Endothelial cell of umbilical vein (primary cell): ENCODE results near the gene IL4I1. TPM values are rescaled to one million over a fixed set of nuclear protein-coding genes. Genes with fewer than 3 reads are reported as not detected.

ENCODE experiments used
- BruUV-seq: library from RNA; stranded (reverse); fragments of 400-500 nt; replicated peaks from 2 replicates; lab custom pipeline; 2021; lab: Mats Ljungman, UMichigan
- CTCF ChIA-PET: fragments of 300-600, 350-600 bp; sonication (Branson Sonifier 250); formaldehyde crosslinking; loops from one replicate; lab custom pipeline; 2021; ENCODE audit warnings: antibody characterized with exemption, inconsistent platforms; lab: Charles Lee
- POLR2A ChIA-PET: fragments of 300-600, 350-600 bp; sonication (Branson Sonifier 250); formaldehyde crosslinking; loops from one replicate; lab custom pipeline; 2021; ENCODE audit warnings: antibody characterized with exemption, inconsistent platforms; lab: Charles Lee
- DNase-seq: peaks from one replicate; pipeline ENCODE4 v3.0.0-alpha.2; 2011; ENCODE audit warnings: low read depth, low spot score
- FAIRE-seq: peaks from 2 replicates; lab custom pipeline; 2011; peaks lifted over from hg19 to GRCh38; lab: Jason Lieb, UNC
- H2AFZ ChIP-seq: 2 replicates; pipeline ENCODE4 v1.6.0; 2012; ENCODE audit warnings: low read depth, low read length, control low read depth, inconsistent platforms
- H3K27ac ChIP-seq: 2 replicates; pipeline ENCODE4 v1.5.1; 2011; ENCODE audit warnings: low read depth, mild to moderate bottlenecking, control low read depth, low read length, moderate library complexity; ENCODE audit not compliant: insufficient read depth
- H3K27me3 ChIP-seq, 2 experiments: 2 replicates each; pipeline versions ENCODE4 v1.6.0 to v1.6.1; 2011; ENCODE audit warnings: low read length in 2 of 2, mixed read lengths in 1 of 2; ENCODE audit not compliant: control insufficient read depth in 2 of 2, insufficient read depth in 2 of 2
- H3K36me3 ChIP-seq, 2 experiments: 2 replicates in 1 of 2; 3 replicates in 1 of 2; pipeline ENCODE4 v1.5.1; 2011; ENCODE audit warnings: low read length in 2 of 2, mild to moderate bottlenecking in 1 of 2, moderate library complexity in 1 of 2; ENCODE audit not compliant: control insufficient read depth in 2 of 2, insufficient read depth in 2 of 2; ENCODE audit errors: extremely low read depth in 1 of 2
- H3K4me1 ChIP-seq: 3 replicates; pipeline ENCODE4 v1.5.1; 2011; ENCODE audit warnings: mild to moderate bottlenecking, low read length; ENCODE audit not compliant: control insufficient read depth, insufficient read depth; ENCODE audit errors: extremely low read depth
- H3K4me2 ChIP-seq: 2 replicates; pipeline ENCODE4 v1.6.1; 2011; ENCODE audit warnings: low read length, control low read depth, mixed read lengths; ENCODE audit not compliant: insufficient read depth
- H3K4me3 ChIP-seq, 3 experiments: fragments of 200-600 bp in 1 of 3; sonication (generic), shearing (Covaris generic) in 1 of 3; replicated peaks in 1 of 3; 2 replicates each; pipeline ENCODE4 v1.5.1; 2011 to 2016; ENCODE audit warnings: control low read depth in 3 of 3, low read length in 3 of 3, mild to moderate bottlenecking in 2 of 3, inconsistent platforms in 1 of 3, low read depth in 1 of 3, moderate library complexity in 1 of 3; ENCODE audit not compliant: insufficient read depth in 1 of 3
- H3K79me2 ChIP-seq: 2 replicates; pipeline ENCODE4 v1.6.0; 2012; ENCODE audit warnings: low read length, inconsistent platforms; ENCODE audit not compliant: control insufficient read depth, insufficient read depth
- H3K9ac ChIP-seq: replicated peaks from 2 replicates; pipeline ENCODE3; 2011; ENCODE audit warnings: low read length, control low read depth; ENCODE audit not compliant: insufficient read depth; ENCODE audit errors: extremely low read depth
- H3K9me1 ChIP-seq: replicated peaks from 3 replicates; pipeline ENCODE4 v1.6.0; 2011; ENCODE audit warnings: mild to moderate bottlenecking, low read length; ENCODE audit not compliant: control insufficient read depth, insufficient read depth; ENCODE audit errors: extremely low read depth
- H3K9me3 ChIP-seq: replicated peaks from 2 replicates; pipeline ENCODE4 v1.5.1; 2012; ENCODE audit warnings: low read length, inconsistent platforms; ENCODE audit not compliant: control insufficient read depth, insufficient read depth
- H4K20me1 ChIP-seq: replicated peaks from 2 replicates; pipeline ENCODE3; 2011; ENCODE audit warnings: mild to moderate bottlenecking, low read length; ENCODE audit not compliant: control insufficient read depth, insufficient read depth; ENCODE audit errors: extremely low read depth
- EZH2 ChIP-seq: IDR thresholded peaks from 2 replicates; pipeline ENCODE4 v1.6.1; 2012; ENCODE audit warnings: borderline replicate concordance, low read depth, mild to moderate bottlenecking, moderate library complexity, low read length, inconsistent platforms; ENCODE audit not compliant: severe bottlenecking
- FOS ChIP-seq: IDR thresholded peaks from 2 replicates; pipeline ENCODE4 v1.6.1; 2011; ENCODE audit warnings: mild to moderate bottlenecking, low read length, moderate library complexity, borderline replicate concordance; ENCODE audit not compliant: insufficient read depth
- GATA2 ChIP-seq: IDR thresholded peaks from 2 replicates; pipeline ENCODE4 v1.7.0; 2011; ENCODE audit warnings: low read depth, mild to moderate bottlenecking, moderate library complexity, mixed read lengths, low read length; ENCODE audit not compliant: insufficient read length, insufficient read depth
- JUN ChIP-seq: IDR thresholded peaks from 2 replicates; pipeline ENCODE4 v1.6.1; 2011; ENCODE audit warnings: borderline replicate concordance, low read depth; ENCODE audit not compliant: insufficient read length, insufficient read depth
- MYC ChIP-seq: IDR thresholded peaks from one replicate; pipeline ENCODE4 v1.6.1; 2011; ENCODE audit warnings: mild to moderate bottlenecking, low read depth, low read length
- POLR2A ChIP-seq: IDR thresholded peaks from 2 replicates; pipeline ENCODE4 v1.6.1; 2012; ENCODE audit warnings: low read depth, mild to moderate bottlenecking, control low read depth, low read length
- POLR2AphosphoS5 ChIP-seq: IDR thresholded peaks from 2 replicates; pipeline ENCODE4 v1.6.1; 2012; ENCODE audit warnings: low read depth, mild to moderate bottlenecking, control low read depth, low read length, moderate library complexity; ENCODE audit not compliant: insufficient read depth
- dilution Hi-C: fragments of 300-500 bp; cut with MboI; formaldehyde crosslinking; loops from one replicate; pipeline ENCODE4 v1.15.0; 2019; ENCODE audit warnings: low sequenced_read_pairs; ENCODE audit not compliant: extremely low pct_ligation_motif_present
- intact Hi-C: fragments of 100-400 bp; cut with micrococcal nuclease; formaldehyde crosslinking; loops from one replicate; pipeline ENCODE4 v1.10.0; 2022
- polyA plus RNA-seq, 4 experiments: library from polyadenylated mRNA; depleted of rRNA in 3 of 4; stranded (reverse) in 3 of 4; unstranded in 1 of 4; fragments of >200 nt; gene quantifications; 2 replicates each; pipeline versions ENCODE4 v1.2.1 to v1.2.3, GENCODE V29; 2011 to 2012; ENCODE audit warnings: missing spikeins in 1 of 4
- total RNA-seq: library from RNA; stranded (reverse); gene quantifications from 2 replicates; pipeline ENCODE4 v1.2.3, GENCODE V29; 2021
- TF ChIP-seq, protein P1 (sequence below), 2 donors: IDR thresholded peaks; 1 replicate in 1 of 2; 2 replicates in 1 of 2; pipeline ENCODE4 v1.5.1; 2011; ENCODE audit warnings: low read length in 2 of 2, mild to moderate bottlenecking in 2 of 2, moderate library complexity in 2 of 2, control low read depth in 1 of 2, inconsistent platforms in 1 of 2, low read depth in 1 of 2; ENCODE audit not compliant: insufficient read depth in 1 of 2; ENCODE audit errors: extremely low read depth in 1 of 2
- TF ChIP-seq, protein P2 (sequence below): IDR thresholded peaks from 2 replicates; pipeline ENCODE4 v1.6.1; 2011; ENCODE audit not compliant: insufficient read depth, insufficient read length

Gene IL4I1
- total and polyA plus RNA-seq, 2 donors (not counting 3 experiments of a cell fraction or from before 2014, with no cell fraction given), result 5.0 to 5.6 TPM

DNA sequence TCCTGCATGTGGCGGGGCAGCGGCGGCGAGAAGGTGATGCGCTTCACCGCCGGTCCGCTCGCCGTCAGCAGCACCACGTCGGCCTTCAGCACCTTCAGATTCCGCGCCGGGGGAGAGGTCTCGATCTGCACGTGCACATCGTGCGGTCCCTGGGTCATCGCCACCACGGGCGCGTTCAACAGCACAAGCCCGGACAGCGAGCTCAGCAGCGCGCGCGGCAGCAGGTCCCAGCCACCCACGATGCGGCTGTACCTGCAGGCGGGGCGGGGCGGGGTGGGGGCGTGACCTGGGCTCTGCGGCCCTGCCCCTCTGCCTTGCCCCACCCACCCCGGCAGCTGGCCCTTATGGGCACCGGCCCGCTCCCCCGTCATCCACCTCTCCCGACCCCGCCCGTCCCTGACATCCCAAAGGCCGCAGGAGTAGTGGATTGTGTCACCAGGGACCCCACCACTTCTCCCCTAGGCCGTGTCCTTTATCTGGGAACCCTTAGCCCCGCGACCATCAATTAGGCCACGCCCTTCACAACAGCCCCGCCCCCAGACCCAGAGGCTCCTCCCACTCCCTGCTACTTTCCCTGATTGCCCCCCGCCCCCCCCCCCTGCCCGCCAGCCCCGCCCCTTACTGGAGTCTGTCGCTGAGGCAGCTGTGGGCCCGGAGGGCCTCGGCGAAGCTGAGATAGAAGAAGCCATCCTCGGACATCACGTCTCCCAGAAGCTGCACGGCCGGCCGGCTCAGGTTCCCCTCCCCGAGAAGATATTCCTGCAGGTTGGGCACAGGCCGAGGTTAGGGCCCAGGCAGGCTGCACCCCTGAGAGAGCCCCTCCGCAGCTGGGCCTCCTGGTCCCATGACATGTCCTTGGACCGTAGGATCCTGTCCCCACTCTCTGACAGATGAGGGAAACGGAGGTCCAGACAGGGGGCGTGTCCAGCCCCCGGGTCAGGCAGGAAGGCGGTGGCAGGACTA, 6.1 kb downstream of the IL4I1 start:
- no peaks in the 10 kb centered on the region for H3K9me3 ChIP-seq
- no peaks in the 10 kb centered on the region for H3K79me2 ChIP-seq
- H3K9me1 ChIP-seq, result no peaks in the 10 kb centered on the region
- FAIRE-seq (no peak), DNase-seq (no peak)
- no peak overlapping the region for H3K4me2 ChIP-seq
- TF ChIP-seq, protein P1, sequence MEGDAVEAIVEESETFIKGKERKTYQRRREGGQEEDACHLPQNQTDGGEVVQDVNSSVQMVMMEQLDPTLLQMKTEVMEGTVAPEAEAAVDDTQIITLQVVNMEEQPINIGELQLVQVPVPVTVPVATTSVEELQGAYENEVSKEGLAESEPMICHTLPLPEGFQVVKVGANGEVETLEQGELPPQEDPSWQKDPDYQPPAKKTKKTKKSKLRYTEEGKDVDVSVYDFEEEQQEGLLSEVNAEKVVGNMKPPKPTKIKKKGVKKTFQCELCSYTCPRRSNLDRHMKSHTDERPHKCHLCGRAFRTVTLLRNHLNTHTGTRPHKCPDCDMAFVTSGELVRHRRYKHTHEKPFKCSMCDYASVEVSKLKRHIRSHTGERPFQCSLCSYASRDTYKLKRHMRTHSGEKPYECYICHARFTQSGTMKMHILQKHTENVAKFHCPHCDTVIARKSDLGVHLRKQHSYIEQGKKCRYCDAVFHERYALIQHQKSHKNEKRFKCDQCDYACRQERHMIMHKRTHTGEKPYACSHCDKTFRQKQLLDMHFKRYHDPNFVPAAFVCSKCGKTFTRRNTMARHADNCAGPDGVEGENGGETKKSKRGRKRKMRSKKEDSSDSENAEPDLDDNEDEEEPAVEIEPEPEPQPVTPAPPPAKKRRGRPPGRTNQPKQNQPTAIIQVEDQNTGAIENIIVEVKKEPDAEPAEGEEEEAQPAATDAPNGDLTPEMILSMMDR (IDR thresholded peaks at IDR 0.05; ENCODE audit: extremely low read depth in 1 of 2, insufficient read depth in 1 of 2, low read depth in 1 of 2, low read length in 2 of 2), result no peak
- no peak for TF ChIP-seq FOS
- TF ChIP-seq EZH2, result no peak
- TF ChIP-seq JUN, result no peak
- no peak for TF ChIP-seq GATA2
- TF ChIP-seq, protein P2, sequence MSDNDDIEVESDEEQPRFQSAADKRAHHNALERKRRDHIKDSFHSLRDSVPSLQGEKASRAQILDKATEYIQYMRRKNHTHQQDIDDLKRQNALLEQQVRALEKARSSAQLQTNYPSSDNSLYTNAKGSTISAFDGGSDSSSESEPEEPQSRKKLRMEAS, result no peak
- TF ChIP-seq POLR2AphosphoS5, result no peak
- no peak for TF ChIP-seq POLR2A
- TF ChIP-seq MYC, result no peak
- POLR2A ChIA-PET, result interaction anchor here (0.8 kb wide), 1 partner anchor 39 kb away, joined by 3 read pairs; no protein-coding TSS in a partner anchor
- no TSS peak for BruUV-seq
- no peak overlapping the region for H3K27ac ChIP-seq
- no peak overlapping the region for H3K9ac ChIP-seq
- H3K4me1 ChIP-seq, result peaks cover 3% of the 10 kb centered on the region
- H3K36me3 ChIP-seq, result no peaks in the 10 kb centered on the region
- intact Hi-C loops (loop anchor here (1.0 kb wide), 2 partner anchors 12 to 40 kb away; no protein-coding TSS in a partner anchor), dilution Hi-C loops (no loop called here)
- CTCF ChIA-PET, result interaction anchor here (0.7 to 1.0 kb wide), 3 partner anchors 9 to 140 kb away, joined by 3 read pairs; partner anchors contain the start of gene ATF5
- H4K20me1 ChIP-seq, result no peaks in the 10 kb centered on the region
- H3K27me3 ChIP-seq, result no peaks in the 10 kb centered on the region
- H2AFZ ChIP-seq, result peak overlapping the region; percentile 77
- no peak overlapping the region for H3K4me3 ChIP-seq
